Activated naive CD4-positive, alpha-beta T cell treated with anti-CD3 and anti-CD28 coated beads, Interleukin-2, amount 10 ng/mL, durations not matched to agents 7 days and 5 days (primary cell): ENCODE results near the gene IRF2BP2.

ENCODE experiments used
- CTCF ChIA-PET: fragments of 350-600 bp; sonication (Branson Sonifier 250); formaldehyde crosslinking; loops from one replicate; lab custom pipeline; 2021; ENCODE audit warnings: antibody characterized with exemption; lab: Charles Lee
- DNase-seq: peaks from one replicate; pipeline ENCODE4 v3.0.0-alpha.2; 2020
- H3K27ac Mint-ChIP-seq: one replicate; pipeline ENCODE4 v1.8.0; 2021; ENCODE audit warnings: mild to moderate bottlenecking, moderate library complexity, mixed read lengths
- H3K27me3 Mint-ChIP-seq: one replicate; pipeline ENCODE4 v1.8.0; 2021; ENCODE audit warnings: mild to moderate bottlenecking, mixed read lengths
- H3K36me3 Mint-ChIP-seq: one replicate; pipeline ENCODE4 v1.8.0; 2021; ENCODE audit warnings: mixed read lengths
- H3K4me1 Mint-ChIP-seq: one replicate; pipeline ENCODE4 v1.8.0; 2021; ENCODE audit warnings: mixed read lengths
- H3K4me3 Mint-ChIP-seq: one replicate; pipeline ENCODE4 v1.8.0; 2021; ENCODE audit warnings: mild to moderate bottlenecking, moderate library complexity, mixed read lengths
- H3K9me3 Mint-ChIP-seq: one replicate; pipeline ENCODE4 v1.8.0; 2021; ENCODE audit warnings: mixed read lengths

IRF2BP2 gene

DNA sequence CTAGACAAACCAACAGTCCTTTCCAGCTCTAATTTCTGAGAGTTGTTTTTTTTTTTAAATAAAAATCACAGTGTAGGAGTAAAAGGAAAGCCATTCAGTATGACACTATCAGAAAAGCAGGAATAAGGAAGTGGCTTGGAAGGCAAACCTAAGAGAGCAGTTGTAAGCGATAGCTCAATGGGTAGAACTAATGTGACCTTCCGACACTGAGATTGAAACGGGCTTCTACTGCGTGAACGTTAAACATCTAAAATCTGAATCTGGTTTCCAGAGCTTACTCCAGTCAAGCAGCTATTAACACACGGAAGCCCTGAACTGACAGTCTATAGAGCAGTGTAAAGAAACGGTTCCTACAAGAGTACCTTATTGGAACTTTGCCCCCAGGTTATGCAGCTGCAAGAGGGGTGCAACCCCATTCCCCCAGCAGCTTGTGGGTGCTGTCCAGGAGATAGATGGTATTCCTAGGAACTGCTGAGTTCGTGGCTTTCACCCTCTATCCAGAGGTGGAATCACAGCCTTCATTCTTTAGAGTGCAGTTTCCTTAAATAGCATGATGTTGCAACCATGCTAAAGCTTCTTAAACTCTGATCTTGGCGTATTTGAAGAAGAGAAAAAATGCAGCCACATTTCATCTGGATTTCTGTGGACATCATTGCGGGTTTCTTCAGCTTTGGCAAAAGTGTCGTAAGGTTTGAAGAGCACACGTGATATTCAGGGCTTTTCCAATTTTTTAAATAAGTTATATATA, 3.3 kb upstream of the IRF2BP2 start:
- H3K27ac Mint-ChIP-seq = peak overlapping the region; percentile 100
- no peaks in the 10 kb centered on the region for H3K27me3 Mint-ChIP-seq
- CTCF ChIA-PET = interaction anchor here (0.8 to 3.7 kb wide), 10 partner anchors 12 to 470 kb away, joined by 3 to 20 read pairs (median 4); no protein-coding TSS in a partner anchor
- DNase-seq = no peak
- H3K4me1 Mint-ChIP-seq = peaks cover 49% of the 10 kb centered on the region
- H3K36me3 Mint-ChIP-seq = peaks cover 1% of the 10 kb centered on the region
- peak overlapping the region; percentile 77 for H3K4me3 Mint-ChIP-seq
- no peaks in the 10 kb centered on the region for H3K9me3 Mint-ChIP-seq

DNA sequence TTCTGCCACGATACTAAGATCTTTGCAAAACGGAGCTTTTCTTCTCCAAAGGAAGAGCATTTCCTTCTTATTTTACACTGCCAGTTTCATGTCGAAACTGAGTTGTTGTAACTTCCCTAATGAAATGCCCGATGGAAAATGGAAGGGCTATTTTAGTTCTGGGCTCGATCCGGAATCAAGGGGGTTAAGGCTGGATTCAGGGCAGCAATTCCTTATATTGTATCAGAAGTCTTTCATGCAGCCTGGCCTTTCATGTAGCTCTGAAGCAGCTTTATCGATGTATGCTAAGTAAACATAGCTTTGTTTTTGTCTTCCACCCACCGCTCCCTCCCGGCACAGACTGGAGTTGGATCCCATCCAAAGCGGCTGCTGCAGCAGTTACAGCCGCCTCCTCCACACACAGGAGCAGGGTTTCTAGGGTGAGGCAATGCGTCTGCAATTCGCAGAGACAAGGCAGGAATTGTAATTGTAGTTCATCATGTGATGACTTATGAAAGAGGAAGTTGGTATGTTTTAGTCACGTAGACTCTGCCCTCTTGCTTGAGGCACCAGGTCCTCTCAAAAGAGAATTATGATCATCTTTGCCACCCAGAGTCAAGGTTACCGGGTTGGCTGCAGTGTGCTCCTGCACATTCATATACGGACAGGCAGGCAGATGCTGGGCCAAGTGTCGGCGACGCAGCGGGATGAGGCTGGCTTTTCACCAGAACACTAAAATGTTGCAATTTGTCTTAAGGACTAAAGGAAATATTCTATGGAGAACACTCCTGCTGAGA, 2.6 kb upstream of the IRF2BP2 start:
- DNase-seq = peak; percentile 81
- Mint-ChIP-seq H3K9me3 (no peaks in the 10 kb centered on the region), H3K27me3 (no peaks in the 10 kb centered on the region), H3K4me1 (peaks cover 48% of the 10 kb centered on the region), H3K36me3 (peaks cover 9% of the 10 kb centered on the region), H3K27ac (peak overlapping the region; percentile 100), H3K4me3 (peak overlapping the region; percentile 77)
- CTCF ChIA-PET = interaction anchor here (0.8 to 3.7 kb wide), 19 partner anchors 11 to 471 kb away, joined by 3 to 20 read pairs (median 5); no protein-coding TSS in a partner anchor

GRCh38 chr1:234611847-234612351, 1.9 kb upstream of the IRF2BP2 start:
- Mint-ChIP-seq H3K4me1 (peaks cover 46% of the 10 kb centered on the region), H3K9me3 (no peaks in the 10 kb centered on the region), H3K27ac (peak overlapping the region; percentile 100), H3K4me3 (peak overlapping the region; percentile 77), H3K27me3 (no peaks in the 10 kb centered on the region), H3K36me3 (peaks cover 15% of the 10 kb centered on the region)
- DNase-seq = peak; percentile 44
- CTCF ChIA-PET = interaction anchor here (0.7 to 3.7 kb wide), 21 partner anchors 11 to 471 kb away, joined by 3 to 20 read pairs (median 5); no protein-coding TSS in a partner anchor

- no peak for DNase-seq
- H3K4me1 Mint-ChIP-seq = peaks cover 44% of the 10 kb centered on the region
- peak overlapping the region; percentile 100 for H3K27ac Mint-ChIP-seq
- H3K4me3 Mint-ChIP-seq = peak overlapping the region; percentile 77
- CTCF ChIA-PET = interaction anchor here (0.7 to 3.7 kb wide), 20 partner anchors 10 to 472 kb away, joined by 3 to 20 read pairs (median 4); no protein-coding TSS in a partner anchor
- H3K9me3 Mint-ChIP-seq = no peaks in the 10 kb centered on the region
- no peaks in the 10 kb centered on the region for H3K27me3 Mint-ChIP-seq
- peaks cover 19% of the 10 kb centered on the region for H3K36me3 Mint-ChIP-seq
These were observed 1.4 kb upstream of the IRF2BP2 start for GRCh38 chr1:234611225-234611846.

DNA sequence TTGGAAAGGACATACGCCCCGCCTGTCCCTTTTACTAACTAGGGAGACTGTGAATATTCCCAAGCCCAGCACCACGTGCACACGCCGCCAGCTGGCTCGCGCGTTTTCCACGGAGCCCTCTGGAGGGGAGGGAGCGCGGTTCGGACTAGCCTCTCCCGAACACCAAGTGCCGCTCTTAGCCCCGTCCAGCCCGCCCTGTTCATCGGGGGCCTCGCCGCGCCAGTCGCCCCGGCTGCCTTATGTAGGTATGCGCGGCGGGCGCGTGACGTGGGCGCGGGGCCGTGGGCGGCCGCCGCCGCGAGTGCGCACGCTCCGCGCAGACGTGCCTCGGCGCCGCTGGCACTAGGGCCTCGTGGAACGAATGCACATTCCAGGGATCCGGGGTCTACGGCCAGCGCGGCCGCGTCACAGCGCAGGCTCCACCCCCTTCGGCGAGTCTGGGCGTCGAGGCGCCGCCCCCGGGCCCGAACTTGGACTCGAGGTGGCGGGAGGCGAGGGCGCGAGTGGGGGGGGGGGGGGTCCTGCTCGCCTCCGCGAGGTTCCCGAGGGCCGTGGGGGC, 767 bp upstream of the IRF2BP2 start:
- CTCF ChIA-PET = interaction anchor here (0.8 to 3.7 kb wide), 15 partner anchors 69 to 473 kb away, joined by 3 to 20 read pairs (median 5); no protein-coding TSS in a partner anchor
- no peaks in the 10 kb centered on the region for H3K27me3 Mint-ChIP-seq
- DNase-seq = peak; percentile 93
- H3K4me1 Mint-ChIP-seq = peaks cover 50% of the 10 kb centered on the region
- H3K9me3 Mint-ChIP-seq = no peaks in the 10 kb centered on the region
- peak overlapping the region; percentile 100 for H3K27ac Mint-ChIP-seq
- peak overlapping the region; percentile 87 for H3K4me3 Mint-ChIP-seq
- H3K36me3 Mint-ChIP-seq = peaks cover 25% of the 10 kb centered on the region

GRCh38 chr1:234609691-234610042, 311 bp downstream of the IRF2BP2 start:
- CTCF ChIA-PET = interaction anchor here (2.0 to 3.0 kb wide), 2 partner anchors 109 to 474 kb away, joined by 6 to 8 read pairs; no protein-coding TSS in a partner anchor
- Mint-ChIP-seq H3K36me3 (peaks cover 35% of the 10 kb centered on the region), H3K4me1 (peaks cover 59% of the 10 kb centered on the region), H3K27ac (no peak overlapping the region), H3K27me3 (no peaks in the 10 kb centered on the region), H3K4me3 (peak overlapping the region; percentile 87), H3K9me3 (no peaks in the 10 kb centered on the region)
- DNase-seq = peak; percentile 30

GRCh38 chr1:234608911-234609690, 877 bp downstream of the IRF2BP2 start:
- peak; percentile 77 for DNase-seq
- Mint-ChIP-seq H3K4me1 (peaks cover 61% of the 10 kb centered on the region), H3K4me3 (peak overlapping the region; percentile 76), H3K27me3 (no peaks in the 10 kb centered on the region), H3K27ac (peak overlapping the region; percentile 92), H3K9me3 (no peaks in the 10 kb centered on the region), H3K36me3 (peaks cover 38% of the 10 kb centered on the region)
- CTCF ChIA-PET = interaction anchor here (0.8 to 3.0 kb wide), 3 partner anchors 108 to 475 kb away, joined by 3 to 8 read pairs (median 6); no protein-coding TSS in a partner anchor

- peaks cover 60% of the 10 kb centered on the region for H3K4me1 Mint-ChIP-seq
- H3K9me3 Mint-ChIP-seq = no peaks in the 10 kb centered on the region
- peak overlapping the region; percentile 92 for H3K4me3 Mint-ChIP-seq
- peak; percentile 86 for DNase-seq
- no peaks in the 10 kb centered on the region for H3K27me3 Mint-ChIP-seq
- CTCF ChIA-PET = interaction anchor here (0.8 to 3.0 kb wide), 3 partner anchors 107 to 476 kb away, joined by 3 to 8 read pairs (median 6); no protein-coding TSS in a partner anchor
- H3K36me3 Mint-ChIP-seq = peaks cover 44% of the 10 kb centered on the region
- H3K27ac Mint-ChIP-seq = peak overlapping the region; percentile 99
These were observed 1.7 kb downstream of the IRF2BP2 start for GRCh38 chr1:234608025-234608910.

GRCh38 chr1:234607109-234608024, 2.6 kb downstream of the IRF2BP2 start:
- peak overlapping the region; percentile 92 for H3K4me3 Mint-ChIP-seq
- no peaks in the 10 kb centered on the region for H3K27me3 Mint-ChIP-seq
- CTCF ChIA-PET = interaction anchor here (1.1 to 1.5 kb wide), 3 partner anchors 108 to 120 kb away, joined by 3 to 5 read pairs (median 3); no protein-coding TSS in a partner anchor
- DNase-seq = peak; percentile 43
- H3K27ac Mint-ChIP-seq = peak overlapping the region; percentile 99
- H3K9me3 Mint-ChIP-seq = no peaks in the 10 kb centered on the region
- H3K36me3 Mint-ChIP-seq = peaks cover 51% of the 10 kb centered on the region
- peaks cover 60% of the 10 kb centered on the region for H3K4me1 Mint-ChIP-seq

DNA sequence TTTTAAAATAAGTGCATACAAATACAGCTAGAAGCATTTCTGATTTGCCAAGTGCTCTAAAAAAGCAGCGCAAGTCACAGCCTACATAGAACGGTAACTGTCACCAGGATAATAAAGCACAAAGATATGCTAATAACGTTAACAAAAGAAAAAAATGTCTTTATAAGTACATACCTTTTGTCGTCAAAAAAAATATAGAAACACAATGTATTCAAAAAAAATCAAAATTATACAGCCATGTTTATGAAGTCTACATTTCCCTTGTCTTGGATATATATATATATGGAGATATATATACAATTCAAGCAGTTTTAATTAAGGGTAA, 3.2 kb downstream of the IRF2BP2 start:
- peak overlapping the region; percentile 92 for H3K4me3 Mint-ChIP-seq
- DNase-seq = no peak
- no peaks in the 10 kb centered on the region for H3K9me3 Mint-ChIP-seq
- H3K36me3 Mint-ChIP-seq = peaks cover 53% of the 10 kb centered on the region
- H3K27ac Mint-ChIP-seq = peak overlapping the region; percentile 99
- no peaks in the 10 kb centered on the region for H3K27me3 Mint-ChIP-seq
- CTCF ChIA-PET = interaction anchor here (1.1 to 1.5 kb wide), 3 partner anchors 108 to 120 kb away, joined by 3 to 5 read pairs (median 3); no protein-coding TSS in a partner anchor
- peaks cover 60% of the 10 kb centered on the region for H3K4me1 Mint-ChIP-seq
